Measurements from ENCODE around the gene CES4A.
A peak's percentile ranks its signal among the peaks of the same experiment; 100 is the strongest.

CES4A gene

GRCh38 chr16:67043420-67043819 lies 55.0 kb downstream of the CES4A start:
- Histone ChIP-seq H2AFZ (no peak overlapping the region), H3K9me3 (ENCODE audit: control insufficient read depth, low read length) (no peaks in the 10 kb centered on the region), H3K9ac (no peak overlapping the region), H3K4me2 (ENCODE audit: low read length) (no peak overlapping the region), H3K27me3 (ENCODE audit: control insufficient read depth, insufficient read depth, low read length) (no peaks in the 10 kb centered on the region), H3K27ac (no peak overlapping the region), H3K79me2 (peaks cover 22% of the 10 kb centered on the region), H3K36me3 (ENCODE audit: control insufficient read depth, insufficient read depth, low read length) (no peaks in the 10 kb centered on the region), H3K4me1 (peaks cover 20% of the 10 kb centered on the region), H3K4me3 (ENCODE audit: low read depth, low read length) (no peak overlapping the region)
- TF ChIP-seq CTCF (IDR thresholded peaks at IDR 0.05): no peak

GRCh38 chr16:67050796-67051195 lies 62.4 kb downstream of the CES4A start:
- Histone ChIP-seq H3K4me3 (ENCODE audit: low read depth, low read length) (no peak overlapping the region), H3K9me3 (ENCODE audit: control insufficient read depth, low read length) (no peaks in the 10 kb centered on the region), H3K4me1 (peaks cover 18% of the 10 kb centered on the region), H3K79me2 (peaks cover 28% of the 10 kb centered on the region), H3K9ac (no peak overlapping the region), H2AFZ (no peak overlapping the region), H3K27me3 (ENCODE audit: control insufficient read depth, insufficient read depth, low read length) (no peaks in the 10 kb centered on the region), H3K36me3 (ENCODE audit: control insufficient read depth, insufficient read depth, low read length) (no peaks in the 10 kb centered on the region), H3K4me2 (ENCODE audit: low read length) (no peak overlapping the region), H3K27ac (no peak overlapping the region)
- no peak for TF ChIP-seq CTCF (IDR thresholded peaks at IDR 0.05)

GRCh38 chr16:67052399-67052798 lies 64.0 kb downstream of the CES4A start:
- no peak overlapping the region for H3K4me2 ChIP-seq (ENCODE audit: low read length)
- H3K36me3 ChIP-seq (ENCODE audit: control insufficient read depth, insufficient read depth, low read length): no peaks in the 10 kb centered on the region
- H3K9ac ChIP-seq: no peak overlapping the region
- TF ChIP-seq CTCF (IDR thresholded peaks at IDR 0.05): no peak
- H3K79me2 ChIP-seq: peaks cover 36% of the 10 kb centered on the region
- H3K9me3 ChIP-seq (ENCODE audit: control insufficient read depth, low read length): no peaks in the 10 kb centered on the region
- H3K4me1 ChIP-seq: peaks cover 25% of the 10 kb centered on the region
- no peaks in the 10 kb centered on the region for H3K27me3 ChIP-seq (ENCODE audit: control insufficient read depth, insufficient read depth, low read length)
- H3K4me3 ChIP-seq (ENCODE audit: low read depth, low read length): no peak overlapping the region
- no peak overlapping the region for H2AFZ ChIP-seq
- peak overlapping the region; percentile 27 for H3K27ac ChIP-seq

- Histone ChIP-seq H3K27ac (peak overlapping the region; percentile 61), H3K27me3 (ENCODE audit: control insufficient read depth, insufficient read depth, low read length) (no peaks in the 10 kb centered on the region), H3K36me3 (ENCODE audit: control insufficient read depth, insufficient read depth, low read length) (no peaks in the 10 kb centered on the region), H2AFZ (no peak overlapping the region), H3K4me2 (ENCODE audit: low read length) (no peak overlapping the region), H3K4me3 (ENCODE audit: low read depth, low read length) (no peak overlapping the region), H3K9me3 (ENCODE audit: control insufficient read depth, low read length) (no peaks in the 10 kb centered on the region), H3K9ac (no peak overlapping the region), H3K4me1 (peaks cover 25% of the 10 kb centered on the region), H3K79me2 (peaks cover 42% of the 10 kb centered on the region)
- no peak for TF ChIP-seq CTCF (IDR thresholded peaks at IDR 0.05)
These were observed 65.5 kb downstream of the CES4A start for GRCh38 chr16:67053767-67054334.

GRCh38 chr16:67054901-67055300 lies 66.5 kb downstream of the CES4A start:
- Histone ChIP-seq H3K4me2 (ENCODE audit: low read length) (no peak overlapping the region), H3K4me3 (ENCODE audit: low read depth, low read length) (no peak overlapping the region), H3K9ac (no peak overlapping the region), H2AFZ (no peak overlapping the region), H3K4me1 (peaks cover 25% of the 10 kb centered on the region), H3K9me3 (ENCODE audit: control insufficient read depth, low read length) (no peaks in the 10 kb centered on the region), H3K36me3 (ENCODE audit: control insufficient read depth, insufficient read depth, low read length) (no peaks in the 10 kb centered on the region), H3K79me2 (peaks cover 42% of the 10 kb centered on the region), H3K27ac (no peak overlapping the region), H3K27me3 (ENCODE audit: control insufficient read depth, insufficient read depth, low read length) (no peaks in the 10 kb centered on the region)
- no peak for TF ChIP-seq CTCF (IDR thresholded peaks at IDR 0.05)

All from parathyroid adenoma (tissue), 2 donors.